Measurements from ENCODE around the gene LMX1A.

DNA sequence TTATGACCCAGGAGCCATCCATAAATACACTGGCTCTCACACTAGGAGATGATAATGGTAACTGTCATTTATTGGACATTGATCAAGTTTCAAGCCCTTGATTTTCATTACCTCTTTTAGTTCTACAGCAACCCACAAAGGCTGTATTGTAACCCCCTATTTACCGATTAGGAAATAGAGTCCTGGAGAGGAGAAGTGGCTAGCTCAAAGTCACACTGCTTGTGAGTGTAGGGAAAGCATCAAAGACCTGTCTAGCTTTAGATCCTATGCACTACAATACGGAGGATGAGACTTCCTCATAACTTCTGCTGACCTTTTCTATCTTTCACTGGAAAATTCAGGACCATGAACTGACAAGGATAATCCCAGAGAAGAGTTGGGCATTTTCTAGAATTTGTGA, 115.2 kb downstream of the LMX1A start:
- TF ChIP-seq, protein P1, sequence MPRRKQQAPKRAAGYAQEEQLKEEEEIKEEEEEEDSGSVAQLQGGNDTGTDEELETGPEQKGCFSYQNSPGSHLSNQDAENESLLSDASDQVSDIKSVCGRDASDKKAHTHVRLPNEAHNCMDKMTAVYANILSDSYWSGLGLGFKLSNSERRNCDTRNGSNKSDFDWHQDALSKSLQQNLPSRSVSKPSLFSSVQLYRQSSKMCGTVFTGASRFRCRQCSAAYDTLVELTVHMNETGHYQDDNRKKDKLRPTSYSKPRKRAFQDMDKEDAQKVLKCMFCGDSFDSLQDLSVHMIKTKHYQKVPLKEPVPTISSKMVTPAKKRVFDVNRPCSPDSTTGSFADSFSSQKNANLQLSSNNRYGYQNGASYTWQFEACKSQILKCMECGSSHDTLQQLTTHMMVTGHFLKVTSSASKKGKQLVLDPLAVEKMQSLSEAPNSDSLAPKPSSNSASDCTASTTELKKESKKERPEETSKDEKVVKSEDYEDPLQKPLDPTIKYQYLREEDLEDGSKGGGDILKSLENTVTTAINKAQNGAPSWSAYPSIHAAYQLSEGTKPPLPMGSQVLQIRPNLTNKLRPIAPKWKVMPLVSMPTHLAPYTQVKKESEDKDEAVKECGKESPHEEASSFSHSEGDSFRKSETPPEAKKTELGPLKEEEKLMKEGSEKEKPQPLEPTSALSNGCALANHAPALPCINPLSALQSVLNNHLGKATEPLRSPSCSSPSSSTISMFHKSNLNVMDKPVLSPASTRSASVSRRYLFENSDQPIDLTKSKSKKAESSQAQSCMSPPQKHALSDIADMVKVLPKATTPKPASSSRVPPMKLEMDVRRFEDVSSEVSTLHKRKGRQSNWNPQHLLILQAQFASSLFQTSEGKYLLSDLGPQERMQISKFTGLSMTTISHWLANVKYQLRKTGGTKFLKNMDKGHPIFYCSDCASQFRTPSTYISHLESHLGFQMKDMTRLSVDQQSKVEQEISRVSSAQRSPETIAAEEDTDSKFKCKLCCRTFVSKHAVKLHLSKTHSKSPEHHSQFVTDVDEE (CRISPR knock-in tag; IDR thresholded peaks at IDR 0.05): no peak
- TF ChIP-seq ZNF565 (CRISPR knock-in tag; conservative IDR thresholded peaks at IDR 0.05; ENCODE audit: low read depth) (no peak), ZNF8 (CRISPR knock-in tag; IDR thresholded peaks at IDR 0.05) (no peak), RARB (CRISPR knock-in tag; IDR thresholded peaks at IDR 0.05) (no peak), PPARA (CRISPR knock-in tag; IDR thresholded peaks at IDR 0.05; ENCODE audit: borderline replicate concordance) (no peak), BACH2 (CRISPR knock-in tag; IDR thresholded peaks at IDR 0.05; ENCODE audit: borderline replicate concordance) (no peak), TOX (CRISPR knock-in tag; IDR thresholded peaks at IDR 0.05; ENCODE audit: borderline replicate concordance) (no peak)
- TF ChIP-seq, protein P2, sequence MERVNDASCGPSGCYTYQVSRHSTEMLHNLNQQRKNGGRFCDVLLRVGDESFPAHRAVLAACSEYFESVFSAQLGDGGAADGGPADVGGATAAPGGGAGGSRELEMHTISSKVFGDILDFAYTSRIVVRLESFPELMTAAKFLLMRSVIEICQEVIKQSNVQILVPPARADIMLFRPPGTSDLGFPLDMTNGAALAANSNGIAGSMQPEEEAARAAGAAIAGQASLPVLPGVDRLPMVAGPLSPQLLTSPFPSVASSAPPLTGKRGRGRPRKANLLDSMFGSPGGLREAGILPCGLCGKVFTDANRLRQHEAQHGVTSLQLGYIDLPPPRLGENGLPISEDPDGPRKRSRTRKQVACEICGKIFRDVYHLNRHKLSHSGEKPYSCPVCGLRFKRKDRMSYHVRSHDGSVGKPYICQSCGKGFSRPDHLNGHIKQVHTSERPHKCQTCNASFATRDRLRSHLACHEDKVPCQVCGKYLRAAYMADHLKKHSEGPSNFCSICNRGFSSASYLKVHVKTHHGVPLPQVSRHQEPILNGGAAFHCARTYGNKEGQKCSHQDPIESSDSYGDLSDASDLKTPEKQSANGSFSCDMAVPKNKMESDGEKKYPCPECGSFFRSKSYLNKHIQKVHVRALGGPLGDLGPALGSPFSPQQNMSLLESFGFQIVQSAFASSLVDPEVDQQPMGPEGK (CRISPR knock-in tag; IDR thresholded peaks at IDR 0.05; ENCODE audit: borderline replicate concordance): no peak
